Heart left ventricle (tissue), 16 donors: ENCODE measurements around the gene APRT. TPM values are rescaled to one million over a fixed set of nuclear protein-coding genes. Genes with fewer than 3 reads are reported as not detected.

Experiments
- ATAC-seq, 4 donors: fragments of 200-7000 bp; cut with Tn5 transposase; one replicate each; pipeline ENCODE4 v1.9.1; 2020 to 2022; ENCODE audit warnings: moderate library complexity in 4 of 4, mild to moderate bottlenecking in 3 of 4, moderate number of reproducible peaks in 1 of 4
- DNase-seq, 5 donors: peaks; one replicate each; pipeline ENCODE4 v3.0.0-alpha.2; 2020
- H3K27ac ChIP-seq, 12 donors: fragments of 200-600 bp; sonication (generic) in 4 of 12; one replicate each; pipeline versions ENCODE4 v1.5.0 to v1.8.0; 2016 to 2022; ENCODE audit warnings: mild to moderate bottlenecking in 2 of 12
- H3K27me3 ChIP-seq, 9 donors: fragments of 200-600 bp; sonication (generic) in 2 of 9; one replicate each; pipeline versions ENCODE4 v1.5.1 to v1.8.0; 2016 to 2022; ENCODE audit warnings: mild to moderate bottlenecking in 3 of 9
- H3K36me3 ChIP-seq, 9 donors: fragments of 200-600 bp; sonication (generic) in 2 of 9; one replicate each; pipeline versions ENCODE4 v1.5.0 to v1.8.0; 2018 to 2022; ENCODE audit warnings: mild to moderate bottlenecking in 2 of 9
- H3K4me1 ChIP-seq, 12 donors: fragments of 200-600 bp; sonication (generic) in 4 of 12; one replicate each; pipeline versions ENCODE4 v1.5.0 to v1.8.0; 2016 to 2022; ENCODE audit warnings: mild to moderate bottlenecking in 3 of 12
- H3K4me3 ChIP-seq, 12 donors: fragments of 200-600 bp; sonication (generic) in 4 of 12; one replicate each; pipeline versions ENCODE4 v1.5.0 to v1.8.0; 2017 to 2022; ENCODE audit warnings: mild to moderate bottlenecking in 9 of 12, moderate library complexity in 4 of 12
- H3K9me3 ChIP-seq, 12 donors: fragments of 200-600 bp; sonication (generic) in 4 of 12; one replicate each; pipeline versions ENCODE4 v1.5.0 to v1.8.0; 2016 to 2022; ENCODE audit warnings: mild to moderate bottlenecking in 1 of 12
- CTCF ChIP-seq, 12 donors: fragments of 200-600 bp; sonication (generic) in 4 of 12; IDR thresholded peaks; one replicate each; pipeline versions ENCODE4 v1.5.0 to v1.8.0; 2018 to 2022; ENCODE audit warnings: antibody characterized with exemption in 12 of 12, mild to moderate bottlenecking in 5 of 12
- POLR2A ChIP-seq, 2 donors: fragments of 450-650 bp; IDR thresholded peaks; one replicate each; pipeline ENCODE4 v1.6.1; 2017; ENCODE audit warnings: antibody characterized with exemption in 2 of 2, mild to moderate bottlenecking in 2 of 2, moderate library complexity in 2 of 2
- WGBS, 4 donors: extraction: QIAGEN DNeasy Blood & Tissue Kit in 2 of 4; methylation state at CpG; one replicate each; pipeline versions ENCODE4 v1.1.5 to v1.1.7; 2013 to 2018; 5-methylcytosine and 5-hydroxymethylcytosine counted together
- intact Hi-C, 10 donors: fragments of 100-400 bp; cut with DNase I; formaldehyde crosslinking; loops; one replicate each; pipeline versions ENCODE4 v1.11.1 to v1.14.2; 2022
- polyA plus RNA-seq, 2 donors: library from polyadenylated mRNA; stranded (reverse); fragments of 200-250 nt; gene quantifications; one replicate each; pipeline ENCODE4 v1.2.3, GENCODE V29; 2013
- total RNA-seq, 9 donors: library from RNA; depleted of rRNA in 2 of 9; stranded (reverse); fragments of >200 nt in 2 of 9; fragmentation: NEBNext Ultra II Directional in 3 of 9; extraction: Animal tissue kit (Norgen Biotek cat#: 25700) in 3 of 9; gene quantifications; one replicate each; pipeline versions ENCODE4 v1.1.0 to v1.2.4, GENCODE V29; 2016 to 2023
- donor health status: ischemic (EF 13 %, LVEDD 7.1; RV severe dilation, severe dysfunction).
- donor health status: healthy with polysubstance abuse.
- donor health status: DM: no; HTN: yes; CAD: no.
- donor health status: DM: no; HTN: no; CAD: no.
- donor health status: ischemic (EF 25% LVEDD 6.9; RV normal size, moderate dysfunction).
- donor health status: ischemic (EF 25% LVEDD 5.7; RV mildly dilated, moderate dysfunction).
- donor health status: healthy.
- donor health status: DM: yes; HTN: yes; CAD: no.
- donor health status: ischemic (EF 35%, LVEDD 5.7; RV mildly dilated, moderate dysfunction).
- donor health status: nonischemic (EF 11% LVEDD 7.7; RV severe dilation, severe dysfunction).
- donor health status: DM: yes; HTN: yes; CAD: no.
- donor health status: PGD.
- donor health status: ischemic (EF 29% LVEDD 5.4; RV normal size, mild dysfunction).
- donor health status: nonischemic (EF 23%, LVEDD 6.1; RV moderate dilation, normal function).

The APRT gene
- total and polyA plus RNA-seq, 11 donors: 26.6 to 129 (median 45.9) TPM

- Histone ChIP-seq H3K9me3 (no peaks in the 10 kb centered on the region), H3K27ac (no peak overlapping the region), H3K27me3 (no peaks in the 10 kb centered on the region), H3K36me3 (peaks cover 0 to 43% (median 21%) of the 10 kb centered on the region in 9 donors), H3K4me3 (no peak overlapping the region), H3K4me1 (no peaks in the 10 kb centered on the region)
- no peak for DNase-seq
- TF ChIP-seq POLR2A (IDR thresholded peaks at IDR 0.05) (no peak), CTCF (IDR thresholded peaks at IDR 0.05) (no peak)
- intact Hi-C loops: no loop called here
- WGBS, 4 donors: 92 to 97% (median 95%) methylated on average over 31 to 33 of the region's 33 CpGs
- ATAC-seq: no peak
Observed at GRCh38 chr16:88835818-88836217, 24.1 kb upstream of the APRT start.

- Histone ChIP-seq H3K27me3 (no peaks in the 10 kb centered on the region), H3K4me3 (no peak overlapping the region), H3K27ac (no peak overlapping the region), H3K9me3 (no peaks in the 10 kb centered on the region), H3K4me1 (no peaks in the 10 kb centered on the region), H3K36me3 (peaks cover 0 to 39% (median 19%) of the 10 kb centered on the region in 9 donors)
- intact Hi-C loops: no loop called here
- TF ChIP-seq CTCF (IDR thresholded peaks at IDR 0.05): no peak
- DNase-seq: no peak
- no peak for ATAC-seq
- WGBS, 4 donors: 80 to 90% (median 89%) methylated on average over 8 to 11 of the region's 11 CpGs
Observed at GRCh38 chr16:88835383-88835782, 23.7 kb upstream of the APRT start.

- no peak overlapping the region for H3K27ac ChIP-seq
- 87 to 96% (median 94%) methylated on average over 10 to 13 of the region's 13 CpGs for WGBS, 4 donors
- no peak overlapping the region for H3K4me3 ChIP-seq
- intact Hi-C loops: no loop called here
- no peaks in the 10 kb centered on the region for H3K4me1 ChIP-seq
- H3K9me3 ChIP-seq: no peaks in the 10 kb centered on the region
- TF ChIP-seq POLR2A (IDR thresholded peaks at IDR 0.05): no peak
- no peak for TF ChIP-seq CTCF (IDR thresholded peaks at IDR 0.05)
- H3K36me3 ChIP-seq: peaks cover 0 to 32% (median 12%) of the 10 kb centered on the region in 9 donors
- ATAC-seq (no peak), DNase-seq (no peak)
- no peaks in the 10 kb centered on the region for H3K27me3 ChIP-seq
Observed at GRCh38 chr16:88834670-88835069, 22.9 kb upstream of the APRT start.

- intact Hi-C loops: no loop called here
- no peaks in the 10 kb centered on the region for H3K9me3 ChIP-seq
- H3K4me1 ChIP-seq: no peaks in the 10 kb centered on the region
- WGBS, 4 donors: 93 to 98% (median 95%) methylated on average over 13 of the region's 13 CpGs
- TF ChIP-seq CTCF (IDR thresholded peaks at IDR 0.05) (no peak), POLR2A (IDR thresholded peaks at IDR 0.05) (no peak)
- H3K4me3 ChIP-seq: no peak overlapping the region
- peaks cover 0 to 25% (median 6%) of the 10 kb centered on the region in 9 donors for H3K36me3 ChIP-seq
- H3K27me3 ChIP-seq: no peaks in the 10 kb centered on the region
- no peak overlapping the region for H3K27ac ChIP-seq
- no peak for ATAC-seq
- no peak for DNase-seq
Observed at GRCh38 chr16:88833086-88833485, 21.4 kb upstream of the APRT start.
